ENCODE results near the gene ABCB9.
"Not testable (repeated sequence)": the region's sequence is repeated elsewhere in the genome, so short reads cannot be mapped to it uniquely, and the experiment has no call there.

The ABCB9 gene

GRCh38 chr12:122902854-122903692 is 63.2 kb downstream of the ABCB9 start:
- DNase-seq: no peak

GRCh38 chr12:122899887-122900286 is 66.4 kb downstream of the ABCB9 start:
- no peak for DNase-seq

GRCh38 chr12:122896662-122897061 is 69.6 kb downstream of the ABCB9 start:
- peak in 1 of 56 donors; percentile 29 for DNase-seq

GRCh38 chr12:122895704-122896636 is 70.3 kb downstream of the ABCB9 start, which contains the start of gene VPS37B:
TSS of gene VPS37B (minus strand) at chr12:122896124. CDS start at chr12:122896062, 62 bp downstream.
- DNase-seq: peak in 47 of 56 donors; percentile 29 to 87 (median 61)

GRCh38 chr12:122895320-122895703 is 71.0 kb downstream of the ABCB9 start:
- DNase-seq: no peak

GRCh38 chr12:122894193-122895121 is 71.8 kb downstream of the ABCB9 start:
- peak in 8 of 56 donors; percentile 15 to 48 (median 24) for DNase-seq

GRCh38 chr12:122893208-122894153 is 72.8 kb downstream of the ABCB9 start:
- no peak for DNase-seq

- not testable (repeated sequence) for DNase-seq
These were observed 73.5 kb downstream of the ABCB9 start for GRCh38 chr12:122892724-122893123.

- DNase-seq: peak in 1 of 56 donors; percentile 18
These were observed 74.4 kb downstream of the ABCB9 start for GRCh38 chr12:122891661-122892525.

GRCh38 chr12:122889761-122890520 is 76.3 kb downstream of the ABCB9 start:
- no peak for DNase-seq

GRCh38 chr12:122888232-122888752 is 78.0 kb downstream of the ABCB9 start:
- peak in 3 of 56 donors; percentile 10 to 45 (median 28) for DNase-seq

GRCh38 chr12:122887819-122888212 is 78.4 kb downstream of the ABCB9 start:
- no peak for DNase-seq

- DNase-seq: peak in 6 of 56 donors; percentile 21 to 46 (median 28)
These were observed 79.1 kb downstream of the ABCB9 start for GRCh38 chr12:122886851-122887818.

- DNase-seq: no peak
These were observed 80.1 kb downstream of the ABCB9 start for GRCh38 chr12:122886161-122886560.

GRCh38 chr12:122884860-122885259 is 81.4 kb downstream of the ABCB9 start:
- no peak for DNase-seq
